SJSA1 (cell line): Measurements from ENCODE around the gene PRRC1. TPM values are rescaled to one million over a fixed set of nuclear protein-coding genes. Genes with fewer than 3 reads are reported as not detected.
"Not testable (repeated sequence)": the region's sequence is repeated elsewhere in the genome, so short reads cannot be mapped to it uniquely, and the experiment has no call there.

Experiments
- DNase-seq, 2 experiments: peaks; one replicate each; pipeline ENCODE4 v3.0.0-alpha.2; 2015 to 2020; ENCODE audit warnings: low spot score in 2 of 2, low read depth in 1 of 2
- H3K27ac ChIP-seq: fragments of 250-450 bp; sonication (Bioruptor Pico); 2 replicates; pipeline ENCODE4 v1.5.1; 2020; ENCODE audit warnings: mild to moderate bottlenecking, moderate library complexity
- H3K27me3 ChIP-seq: fragments of 250-450 bp; sonication (Bioruptor Pico); replicated peaks from 2 replicates; pipeline ENCODE4 v1.5.1; 2020; ENCODE audit warnings: mild to moderate bottlenecking, moderate library complexity
- H3K36me3 ChIP-seq: fragments of 250-450 bp; sonication (Bioruptor Pico); 2 replicates; pipeline ENCODE4 v1.5.1; 2020; ENCODE audit warnings: mild to moderate bottlenecking
- H3K4me1 ChIP-seq: fragments of 250-450 bp; sonication (Bioruptor Pico); replicated peaks from 2 replicates; pipeline ENCODE4 v1.6.1; 2021; ENCODE audit warnings: mild to moderate bottlenecking
- H3K4me3 ChIP-seq: fragments of 250-450 bp; sonication (Bioruptor Pico); 2 replicates; pipeline ENCODE4 v1.5.1; 2020; ENCODE audit warnings: mild to moderate bottlenecking
- H3K9me3 ChIP-seq: fragments of 250-450 bp; sonication (Bioruptor Pico); replicated peaks from 2 replicates; pipeline ENCODE4 v1.5.1; 2020; ENCODE audit warnings: mild to moderate bottlenecking
- total RNA-seq: library from RNA; depleted of rRNA; stranded (reverse); fragments of >200 nt; shearing (Covaris generic); gene quantifications from 2 replicates; pipeline ENCODE4 v1.2.3, GENCODE V29; 2014

The PRRC1 gene
- total RNA-seq, 1 experiment from 2014 or later = 63.3 TPM

DNA sequence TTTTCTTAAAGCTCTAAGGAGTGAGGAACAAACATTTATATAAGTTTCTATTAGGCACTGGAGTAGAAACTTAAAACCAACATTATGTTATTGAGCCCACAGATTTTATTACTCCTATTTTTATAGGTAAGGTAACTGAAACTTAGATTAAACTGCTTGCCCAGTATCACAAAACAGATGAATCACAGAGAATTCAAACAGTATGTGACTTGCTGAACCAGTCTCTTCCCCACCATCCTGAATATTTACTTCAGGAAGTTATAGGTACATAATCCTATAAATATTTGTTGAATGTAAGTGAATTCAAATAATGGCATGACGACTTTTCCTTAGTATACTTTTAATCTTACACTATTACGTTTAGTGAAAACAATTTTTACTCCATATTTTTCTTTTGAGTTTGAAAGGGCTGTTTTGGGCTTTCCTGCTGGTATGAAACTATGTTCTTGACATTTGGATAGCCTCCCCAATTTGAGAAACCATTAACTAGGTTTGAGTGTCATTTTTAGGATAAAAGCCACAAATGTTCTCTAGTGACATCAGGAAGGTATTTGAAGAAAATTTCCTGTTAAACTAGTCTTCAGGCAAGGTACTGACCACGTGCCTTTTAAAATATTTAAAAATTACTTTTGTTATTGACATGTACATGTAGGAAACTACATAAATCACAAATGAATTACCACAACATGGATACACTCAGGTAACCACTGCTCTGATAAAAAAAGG lies 39.3 kb downstream of the PRRC1 start:
- DNase-seq = no peak
- peaks cover 6% of the 10 kb centered on the region for H3K4me1 ChIP-seq
- no peak overlapping the region for H3K27ac ChIP-seq
- H3K36me3 ChIP-seq = peaks cover 26% of the 10 kb centered on the region
- no peaks in the 10 kb centered on the region for H3K9me3 ChIP-seq
- no peaks in the 10 kb centered on the region for H3K27me3 ChIP-seq
- H3K4me3 ChIP-seq = no peak overlapping the region

DNA sequence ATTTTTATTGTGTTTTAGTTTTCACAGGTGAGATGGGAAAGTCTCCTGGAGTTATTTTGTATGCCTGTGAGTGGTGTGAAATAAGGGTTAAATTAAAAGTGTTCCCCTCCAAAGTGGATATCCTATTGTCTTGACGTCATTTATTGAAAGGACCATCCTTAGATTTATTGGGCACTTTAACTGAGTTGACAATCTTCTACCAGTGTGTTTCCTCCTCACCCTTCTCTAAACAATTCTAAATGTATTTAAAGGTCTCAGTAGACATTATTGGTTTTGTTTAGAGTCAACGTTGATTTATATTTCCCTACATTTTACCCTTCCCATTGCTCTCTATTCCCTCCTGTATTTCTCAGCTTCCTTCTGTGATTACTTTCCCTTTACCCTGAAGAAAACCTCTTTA lies 40.8 kb downstream of the PRRC1 start:
- H3K36me3 ChIP-seq = peaks cover 15% of the 10 kb centered on the region
- H3K27ac ChIP-seq = no peak overlapping the region
- peaks cover 6% of the 10 kb centered on the region for H3K4me1 ChIP-seq
- no peaks in the 10 kb centered on the region for H3K27me3 ChIP-seq
- no peak for DNase-seq
- H3K9me3 ChIP-seq = no peaks in the 10 kb centered on the region
- H3K4me3 ChIP-seq = no peak overlapping the region

DNA sequence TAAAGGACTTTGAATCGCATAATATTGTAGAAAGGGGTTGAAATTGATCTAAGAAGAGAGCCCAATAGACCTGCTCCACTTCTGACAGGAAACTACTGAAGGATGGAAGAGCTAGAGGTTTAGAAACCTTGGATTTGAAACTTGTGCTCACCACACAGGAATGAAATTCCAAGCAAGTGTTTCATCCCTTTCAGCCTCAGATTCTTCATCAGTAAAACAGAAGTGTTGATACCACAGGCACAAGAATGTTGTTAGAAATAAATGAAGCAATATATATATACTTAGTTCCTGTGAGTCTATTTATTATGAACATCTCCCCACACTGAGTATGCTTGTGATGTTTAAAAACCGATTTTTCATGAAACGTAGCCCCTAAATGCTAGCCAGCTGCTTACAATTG lies 43.8 kb downstream of the PRRC1 start:
- no peaks in the 10 kb centered on the region for H3K27me3 ChIP-seq
- H3K4me3 ChIP-seq = no peak overlapping the region

DNA sequence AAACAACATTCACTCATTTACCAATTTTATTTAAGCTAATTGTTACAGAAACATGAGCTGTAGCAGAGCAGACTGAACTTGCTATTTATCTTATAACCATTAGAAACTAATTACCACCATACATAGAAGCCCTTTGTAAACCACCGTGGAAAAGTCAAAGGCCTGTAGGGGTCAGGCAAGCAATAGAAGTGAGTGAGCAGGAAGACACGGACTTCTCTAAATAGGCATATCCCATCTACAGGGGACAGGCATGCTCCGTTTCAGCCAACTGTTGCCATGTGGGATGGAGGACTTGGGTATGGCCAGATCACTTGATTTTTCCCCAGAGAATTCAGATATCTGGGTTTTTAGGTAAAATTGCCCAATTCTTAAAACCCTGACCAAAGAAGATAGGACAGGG lies 44.8 kb downstream of the PRRC1 start:
- no peak overlapping the region for H3K4me3 ChIP-seq
- H3K4me1 ChIP-seq = peaks cover 6% of the 10 kb centered on the region
- DNase-seq = no peak

More for the DNA sequence above, 43.8 kb downstream of the PRRC1 start:
- peak in 1 of 2 experiments; percentile 15 for DNase-seq
- H3K36me3 ChIP-seq = no peaks in the 10 kb centered on the region
- H3K9me3 ChIP-seq = no peaks in the 10 kb centered on the region
- H3K4me1 ChIP-seq = peaks cover 6% of the 10 kb centered on the region
- no peak overlapping the region for H3K27ac ChIP-seq

DNA sequence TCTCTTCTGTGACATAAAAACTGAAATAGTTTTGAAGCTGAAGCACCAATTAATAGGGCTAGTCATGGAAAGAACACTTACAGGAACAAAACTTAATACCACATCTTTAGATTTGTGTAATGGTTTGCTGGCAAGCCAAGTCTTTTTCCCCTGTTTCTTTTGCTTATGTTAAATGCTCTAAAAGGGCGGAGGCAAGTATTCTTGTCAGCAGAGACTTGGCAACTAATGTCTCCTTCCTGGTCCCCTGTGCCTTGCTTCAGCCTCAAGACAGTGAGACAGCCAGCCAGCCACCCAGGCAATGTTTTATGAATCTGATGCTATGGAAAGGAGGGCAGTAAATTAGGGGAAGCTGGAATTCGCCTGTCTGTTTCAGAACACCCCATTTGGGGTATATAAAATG lies 45.7 kb downstream of the PRRC1 start:
- Histone ChIP-seq H3K27me3 (no peaks in the 10 kb centered on the region; the same call in 1 of the 2 replicates), H3K9me3 (no peaks in the 10 kb centered on the region), H3K4me3 (no peak overlapping the region), H3K36me3 (no peaks in the 10 kb centered on the region), H3K4me1 (peaks cover 6% of the 10 kb centered on the region), H3K27ac (no peak overlapping the region)
- DNase-seq = no peak

More for the DNA sequence above, 44.8 kb downstream of the PRRC1 start:
- no peak overlapping the region for H3K27ac ChIP-seq
- no peaks in the 10 kb centered on the region for H3K36me3 ChIP-seq
- no peaks in the 10 kb centered on the region for H3K9me3 ChIP-seq
- no peaks in the 10 kb centered on the region; the same call in 1 of the 2 replicates for H3K27me3 ChIP-seq

DNA sequence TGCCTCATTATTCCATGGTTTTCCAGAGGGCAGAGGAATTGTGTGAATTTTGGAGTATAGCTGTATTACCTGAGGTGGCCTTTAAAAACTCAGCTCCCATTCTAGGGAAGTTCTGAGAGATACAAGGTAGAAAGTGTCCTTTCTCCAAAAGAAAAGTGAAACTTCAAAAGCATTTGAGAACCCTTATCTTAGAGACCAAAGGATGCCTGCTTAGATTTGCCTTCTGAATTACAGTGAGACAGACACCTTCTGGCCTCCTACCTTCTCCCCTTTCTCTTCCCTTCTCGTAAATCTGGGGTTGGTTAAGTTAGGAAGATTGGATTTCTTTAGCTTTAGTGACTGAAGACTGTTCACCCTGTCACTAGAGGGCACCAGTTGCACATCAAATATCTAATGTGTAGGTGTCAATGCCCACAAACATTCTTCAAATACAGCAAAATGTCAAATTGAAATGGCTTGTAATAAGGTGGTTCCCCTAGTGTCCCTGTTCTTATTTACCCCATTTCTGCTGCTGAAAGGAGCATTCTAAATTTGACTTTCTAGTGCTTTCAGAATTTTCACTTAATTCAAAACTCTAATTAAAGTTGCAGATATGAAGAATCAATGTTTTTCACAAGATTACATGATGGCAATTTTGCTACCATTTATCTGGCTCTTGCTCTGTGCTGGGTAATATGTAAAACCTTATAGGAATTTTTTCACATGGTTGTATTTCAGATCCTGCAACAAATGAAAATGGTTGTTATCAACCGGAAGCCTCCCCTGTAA lies 46.7 kb downstream of the PRRC1 start:
- Histone ChIP-seq H3K9me3 (no peaks in the 10 kb centered on the region), H3K4me3 (no peak overlapping the region), H3K27ac (no peak overlapping the region), H3K27me3 (no peaks in the 10 kb centered on the region; the same call in 1 of the 2 replicates), H3K4me1 (peaks cover 6% of the 10 kb centered on the region), H3K36me3 (no peaks in the 10 kb centered on the region)
- DNase-seq = peak; percentile 52 to 59

DNA sequence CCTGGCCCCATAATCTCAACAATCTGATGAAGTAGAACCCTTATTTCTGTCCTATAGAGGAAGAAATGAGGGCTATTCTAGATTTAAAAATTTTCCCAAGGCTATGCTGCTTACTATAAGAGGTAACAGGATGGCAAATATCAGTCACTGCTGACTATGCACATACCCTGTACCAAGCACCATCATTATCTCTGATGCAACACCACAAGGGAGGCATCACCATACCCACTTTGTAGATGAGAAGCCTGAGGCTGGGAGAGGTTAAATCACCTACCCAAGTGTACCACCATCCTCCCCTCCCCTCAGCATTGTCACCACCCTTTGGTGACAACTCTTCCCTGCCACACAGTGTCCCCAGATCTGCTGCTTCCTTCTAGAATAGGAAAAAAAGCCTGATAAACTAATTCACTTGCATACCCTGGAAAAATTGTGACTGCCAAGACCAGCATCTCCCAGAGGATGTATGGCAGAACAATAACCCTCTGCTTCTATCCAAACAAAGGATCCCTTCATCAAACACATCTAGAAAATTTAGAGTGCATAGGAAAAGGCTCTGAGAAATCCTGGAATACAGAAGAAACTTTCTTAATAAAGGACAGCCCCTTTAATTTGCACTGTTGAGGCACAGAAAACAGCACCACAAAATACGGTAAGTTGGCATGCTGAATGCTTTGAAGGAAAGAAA lies 48.3 kb downstream of the PRRC1 start:
- Histone ChIP-seq H3K27ac (no peak overlapping the region), H3K4me3 (no peak overlapping the region), H3K9me3 (no peaks in the 10 kb centered on the region), H3K27me3 (peaks cover under 1% of the 10 kb centered on the region; the same call in 1 of the 2 replicates), H3K36me3 (no peaks in the 10 kb centered on the region), H3K4me1 (peaks cover 6% of the 10 kb centered on the region)
- DNase-seq = no peak

DNA sequence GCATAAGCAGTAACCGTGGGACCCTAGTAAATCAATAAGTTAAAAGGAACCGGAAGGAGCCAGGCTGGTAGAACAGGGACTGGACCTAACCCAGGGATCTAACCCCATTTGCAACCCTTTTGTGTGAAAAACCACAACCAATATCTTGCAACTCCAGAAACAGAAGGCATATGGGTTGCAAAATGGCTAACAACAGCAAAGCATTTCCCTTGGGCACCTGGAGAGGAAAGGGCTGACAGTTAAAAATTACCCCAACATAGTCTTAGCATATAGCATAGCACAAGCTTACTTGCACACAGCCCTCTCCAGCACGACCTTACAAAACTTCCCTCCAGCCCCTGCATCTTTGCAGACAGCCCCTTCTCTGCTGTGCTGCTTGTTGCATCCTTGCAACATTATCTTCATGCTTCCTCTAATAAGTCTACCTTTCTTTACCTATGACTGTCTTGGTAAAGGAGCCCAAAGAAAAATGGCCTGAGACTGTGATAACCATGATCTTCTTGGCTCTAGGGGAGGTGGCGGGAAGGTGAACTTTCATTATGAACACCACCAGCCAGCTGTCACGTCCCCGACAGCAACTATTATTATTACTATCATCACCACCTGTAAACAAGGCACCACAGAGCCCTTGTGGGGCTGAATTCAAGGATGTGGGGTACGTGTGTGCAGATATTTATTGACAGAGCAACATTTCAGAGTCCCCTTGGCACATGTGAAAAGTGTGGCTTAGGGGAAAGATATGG lies 49.8 kb downstream of the PRRC1 start:
- no peak overlapping the region for H3K4me3 ChIP-seq
- no peaks in the 10 kb centered on the region for H3K4me1 ChIP-seq
- no peaks in the 10 kb centered on the region for H3K36me3 ChIP-seq
- peaks cover 3% of the 10 kb centered on the region; the same call in 1 of the 2 replicates for H3K27me3 ChIP-seq
- no peak overlapping the region for H3K27ac ChIP-seq
- H3K9me3 ChIP-seq = no peaks in the 10 kb centered on the region
- no peak for DNase-seq

DNA sequence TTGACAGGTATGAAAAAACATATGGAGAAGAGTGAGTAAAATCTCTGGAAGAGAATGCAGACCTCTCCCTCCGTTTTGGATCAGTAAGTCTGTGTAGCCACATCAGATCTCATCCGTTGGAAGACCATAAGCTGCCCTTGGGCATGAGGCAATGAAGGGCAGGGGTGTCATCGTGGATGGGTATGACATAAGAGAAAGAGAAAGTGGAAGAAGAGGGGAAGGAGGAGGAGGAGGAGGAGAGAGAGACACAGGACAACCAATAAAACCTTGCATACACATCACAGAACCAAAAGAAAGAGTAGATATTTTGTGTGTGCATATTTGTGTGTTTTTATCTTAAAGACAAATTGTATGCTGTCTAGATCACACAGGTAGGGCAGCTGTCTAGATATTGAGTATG lies 50.7 kb downstream of the PRRC1 start:
- Histone ChIP-seq H3K36me3 (no peaks in the 10 kb centered on the region), H3K4me1 (no peaks in the 10 kb centered on the region), H3K27me3 (peaks cover 3% of the 10 kb centered on the region; the same call in 1 of the 2 replicates), H3K4me3 (no peak overlapping the region), H3K9me3 (no peaks in the 10 kb centered on the region), H3K27ac (no peak overlapping the region)
- DNase-seq = no peak

DNA sequence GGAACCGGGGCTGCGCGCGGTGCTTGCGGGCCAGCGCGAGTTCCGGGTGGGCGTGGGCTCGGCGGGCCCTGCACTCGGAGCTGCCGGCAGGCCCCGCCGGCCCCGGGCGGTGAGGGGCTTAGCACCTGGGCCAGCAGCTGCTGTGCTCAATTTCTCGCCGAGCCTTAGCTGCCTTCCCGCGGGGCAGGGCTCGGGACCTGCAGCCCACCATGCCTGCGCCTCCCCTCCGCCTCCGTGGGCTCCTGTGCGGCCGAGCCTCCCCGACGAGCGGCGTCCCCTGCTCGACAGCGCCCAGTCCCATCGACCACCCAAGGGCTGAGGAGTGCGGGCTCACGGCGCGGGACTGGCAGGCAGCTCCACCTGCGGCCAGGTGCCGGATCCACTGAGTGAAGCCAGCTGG lies 52.0 kb downstream of the PRRC1 start:
- H3K4me1 ChIP-seq, DNase-seq, H3K27ac ChIP-seq, H3K27me3 ChIP-seq, H3K4me3 ChIP-seq, H3K9me3 ChIP-seq, H3K36me3 ChIP-seq: not testable (repeated sequence)

DNA sequence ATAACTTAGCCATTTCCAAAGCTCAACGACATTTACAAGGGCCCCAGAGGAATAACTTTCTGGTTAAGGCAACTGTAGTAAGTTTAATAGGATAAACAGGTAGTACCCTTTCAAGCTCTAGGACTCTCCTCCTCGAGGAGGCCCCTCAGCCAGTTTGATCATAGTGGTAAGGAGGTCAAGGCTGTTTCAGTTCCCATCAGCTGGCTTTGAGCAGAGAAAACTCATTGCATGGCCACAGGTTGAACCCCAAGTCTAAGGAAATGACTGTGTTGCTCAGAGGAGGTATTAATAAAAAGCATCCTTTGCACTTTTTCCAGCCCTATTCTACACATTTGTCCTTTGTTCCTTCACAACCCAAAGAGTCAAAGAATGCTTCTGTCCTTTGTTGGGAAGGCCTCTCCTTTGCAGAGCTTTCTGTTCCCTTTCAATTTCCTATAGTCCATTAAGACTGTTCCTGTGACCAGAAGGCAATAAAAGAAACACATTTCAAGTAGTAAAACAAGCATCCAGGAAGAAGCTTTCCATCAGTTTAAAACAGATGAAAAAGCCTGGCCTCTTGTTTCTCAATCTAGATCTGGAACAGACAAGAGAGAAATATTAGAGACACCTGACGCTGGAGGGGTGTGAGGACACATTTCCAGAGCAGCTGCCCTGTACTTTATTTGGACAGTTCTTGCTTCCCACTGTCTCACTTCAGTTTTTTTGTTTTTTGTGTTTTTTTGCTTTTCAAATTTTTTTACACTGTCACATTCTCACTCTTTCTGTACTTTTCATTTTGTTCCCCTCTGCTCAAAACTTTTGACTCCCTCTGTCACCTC lies 54.1 kb downstream of the PRRC1 start:
- peaks cover 3% of the 10 kb centered on the region; the same call in 1 of the 2 replicates for H3K27me3 ChIP-seq
- no peak overlapping the region for H3K4me3 ChIP-seq
- no peaks in the 10 kb centered on the region for H3K36me3 ChIP-seq
- no peaks in the 10 kb centered on the region for H3K9me3 ChIP-seq
- H3K4me1 ChIP-seq = no peaks in the 10 kb centered on the region
- DNase-seq = no peak
- no peak overlapping the region for H3K27ac ChIP-seq

DNA sequence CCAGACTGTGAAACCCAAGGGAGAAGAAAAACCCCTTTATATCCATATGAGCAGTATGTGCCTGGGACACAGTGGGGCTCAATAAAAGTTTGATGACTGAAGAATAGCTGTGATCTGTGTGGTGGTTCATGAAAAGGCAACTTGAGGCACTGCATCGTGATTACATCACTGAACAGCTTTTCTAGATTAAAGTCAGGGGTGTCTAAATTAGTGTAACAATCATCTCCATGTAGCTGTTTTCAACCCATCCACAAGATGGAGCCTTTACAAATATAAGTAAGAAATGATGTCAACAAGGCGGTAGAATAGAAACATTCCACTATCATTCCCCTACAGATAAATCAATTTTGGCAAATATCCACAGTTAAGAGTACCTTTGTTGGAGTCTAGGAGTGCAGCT lies 55.5 kb downstream of the PRRC1 start:
- no peak overlapping the region for H3K4me3 ChIP-seq
- H3K36me3 ChIP-seq = no peaks in the 10 kb centered on the region
- 0 out of 2 replicates have a peak, but pooled peaks cover 3% of the 10 kb centered on the region for H3K27me3 ChIP-seq
- H3K9me3 ChIP-seq = no peaks in the 10 kb centered on the region
- DNase-seq = no peak
- no peak overlapping the region for H3K27ac ChIP-seq
- H3K4me1 ChIP-seq = no peaks in the 10 kb centered on the region
